Measurements from ENCODE around the gene NAT9. TPM values are rescaled to one million over a fixed set of nuclear protein-coding genes. Genes with fewer than 3 reads are reported as not detected.

The NAT9 gene
- total and polyA plus RNA-seq, 2 of the 4 experiments (the other 2 are of a cell fraction) = 48.9 to 62.0 TPM

GRCh38 chr17:74801896-74802295 is 25.8 kb upstream of the NAT9 start:
- no peak overlapping the region for H4K8ac ChIP-seq (ENCODE audit: low read depth in 2 of 2, low read length in 2 of 2)
- H2AK9ac ChIP-seq (replicated peaks; ENCODE audit: low read depth, low read length, poor library complexity) = no peak overlapping the region
- no peak overlapping the region for H3K27ac ChIP-seq (ENCODE audit: insufficient read depth, low read length)
- no peak overlapping the region for H3K18ac ChIP-seq (ENCODE audit: low read depth, low read length)
- H3K79me1 ChIP-seq (ENCODE audit: low read depth in 1 of 2, low read length in 2 of 2) = no peaks in the 10 kb centered on the region
- BruUV-seq (replicated peaks) = no TSS peak
- H3K36me3 ChIP-seq (ENCODE audit: control insufficient read depth, insufficient read depth, low read length) = peaks cover 25% of the 10 kb centered on the region
- H4K20me1 ChIP-seq (ENCODE audit: insufficient read depth, low read length) = no peaks in the 10 kb centered on the region
- no peak overlapping the region for H2BK120ac ChIP-seq (ENCODE audit: low read depth, low read length)
- no CpG with 5 or more reads among the region's 8 CpGs for WGBS, 2 experiments (ENCODE audit: extremely low coverage in 2 of 2, insufficient read length in 1 of 2)
- no peak overlapping the region for H3K14ac ChIP-seq (replicated peaks; ENCODE audit: low read depth, low read length)
- H3K9me1 ChIP-seq (ENCODE audit: insufficient read depth, low read length) = no peaks in the 10 kb centered on the region
- intact Hi-C loops (cut with micrococcal nuclease) (no loop called here), dilution Hi-C loops (cut with HindIII; ENCODE audit: low sequenced_read_pairs, unreplicated experiment) (no loop called here), in situ Hi-C loops (cut with MboI; ENCODE audit: low sequenced_read_pairs) (no loop called here)
- POLR2A ChIA-PET (ENCODE audit: unreplicated experiment) = no interaction called here
- H3K23ac ChIP-seq (ENCODE audit: low read depth, low read length) = no peak overlapping the region
- no peaks in the 10 kb centered on the region for H3K4me1 ChIP-seq (ENCODE audit: control insufficient read depth, insufficient read depth, low read length)
- H3K9me3 ChIP-seq (ENCODE audit: control insufficient read depth, insufficient read depth, low read length) = no peaks in the 10 kb centered on the region
- H2BK5ac ChIP-seq (ENCODE audit: low read depth, low read length, poor library complexity, severe bottlenecking) = no peak overlapping the region
- H3K56ac ChIP-seq (ENCODE audit: extremely low read depth, insufficient read depth, low read length) = no peak overlapping the region
- H2AK5ac ChIP-seq (ENCODE audit: low read depth, low read length) = no peak overlapping the region
- H3K4me3 ChIP-seq (ENCODE audit: insufficient read depth, low read depth, low read length) = no peak overlapping the region
- no peak overlapping the region for H2AFZ ChIP-seq (replicated peaks; ENCODE audit: low read length, poor library complexity)
- H3K4ac ChIP-seq (ENCODE audit: low read depth, low read length) = no peak overlapping the region
- H2BK15ac ChIP-seq (ENCODE audit: low read depth, low read length) = no peak overlapping the region
- H4K91ac ChIP-seq (ENCODE audit: insufficient read depth, low read depth, low read length) = no peak overlapping the region
- DNase-seq (no peak), ATAC-seq (ENCODE audit: low read depth) (no peak)
- H3K27me3 ChIP-seq (ENCODE audit: control insufficient read depth, insufficient read depth, low read length) = no peaks in the 10 kb centered on the region
- CTCF ChIA-PET = interaction anchor here (1.0 kb wide), 1 partner anchor 58 kb away, joined by 3 read pairs; no protein-coding TSS in a partner anchor
- no peak overlapping the region for H2BK20ac ChIP-seq (ENCODE audit: low read depth, low read length)
- no peak for TF ChIP-seq MAFK (IDR thresholded peaks at IDR 0.05; ENCODE audit: low read depth, low read length)
- TF ChIP-seq NFE2L2 (IDR thresholded peaks at IDR 0.05; ENCODE audit: low read depth, low read length) = no peak
- no peak for TF ChIP-seq BHLHE40 (IDR thresholded peaks at IDR 0.05; ENCODE audit: low read depth, low read length)
- TF ChIP-seq CHD1 (IDR thresholded peaks at IDR 0.05; ENCODE audit: low read depth, low read length) = no peak
- no peak for TF ChIP-seq FOS (IDR thresholded peaks at IDR 0.05; ENCODE audit: low read depth, low read length)
- TF ChIP-seq RFX5 (IDR thresholded peaks at IDR 0.05; ENCODE audit: low read depth, low read length) = no peak
- no peak for TF ChIP-seq MAZ (IDR thresholded peaks at IDR 0.05; ENCODE audit: borderline replicate concordance, low read depth, low read length)
- H3K4me2 ChIP-seq (ENCODE audit: low read depth, low read length) = no peak overlapping the region
- no peak overlapping the region for H3K9ac ChIP-seq (ENCODE audit: low read depth, low read length)
- H4K5ac ChIP-seq (ENCODE audit: low read depth, low read length) = no peak overlapping the region

Data from IMR-90 (cell line).